Panc1 (cell line): ENCODE measurements around the gene TMOD3.

Source experiments
- CTCF ChIP-seq: fragments of 450-650 bp; IDR thresholded peaks from 2 replicates; pipeline ENCODE4 v1.5.1; 2017; ENCODE audit warnings: mild to moderate bottlenecking
- POLR2AphosphoS5 ChIP-seq: IDR thresholded peaks from 2 replicates; pipeline ENCODE4 v1.6.1; 2012; ENCODE audit warnings: mild to moderate bottlenecking, low read depth, low read length, moderate library complexity
- REST ChIP-seq, 2 experiments: IDR thresholded peaks; 2 replicates each; pipeline ENCODE4 v1.6.1; 2011 to 2012; ENCODE audit warnings: low read depth in 2 of 2, control low read depth in 1 of 2, low read length in 1 of 2, mild to moderate bottlenecking in 1 of 2, moderate library complexity in 1 of 2; ENCODE audit not compliant: insufficient read depth in 1 of 2
- SIN3A ChIP-seq: IDR thresholded peaks from 2 replicates; pipeline ENCODE4 v1.6.1; 2012; ENCODE audit warnings: low read depth, mild to moderate bottlenecking, low read length, moderate library complexity, borderline replicate concordance; ENCODE audit not compliant: insufficient read depth
- TCF7L2 ChIP-seq: IDR thresholded peaks from 2 replicates; pipeline ENCODE4 v1.6.1; 2011; ENCODE audit warnings: mild to moderate bottlenecking, low read depth, low read length, inconsistent platforms

- TF ChIP-seq CTCF = no peak
- TF ChIP-seq TCF7L2 = no peak
- no peak for TF ChIP-seq POLR2AphosphoS5
- TF ChIP-seq SIN3A = no peak
- TF ChIP-seq REST (IDR thresholded peaks at IDR 0.05; ENCODE audit: insufficient read depth in 1 of 2, low read depth in 2 of 2, low read length in 1 of 2) = no peak
These were observed 47.9 kb upstream of the TMOD3 start for GRCh38 chr15:51781506-51781905.
